ENCODE data around the gene NIT2. TPM values are rescaled to one million over a fixed set of nuclear protein-coding genes. Genes with fewer than 3 reads are reported as not detected.

Gene NIT2
- total RNA-seq, 1 donor from 2014 or later: 41.5 TPM

GRCh38 chr3:100402891-100403290, 68.3 kb downstream of the NIT2 start:
- H3K4me3 Mint-ChIP-seq: peak overlapping the region; percentile 96
- no peak for TF ChIP-seq CTCF (conservative IDR thresholded peaks at IDR 0.05)
- H3K4me1 Mint-ChIP-seq: peaks cover 56% of the 10 kb centered on the region
- peaks cover 4% of the 10 kb centered on the region for H3K9me3 Mint-ChIP-seq
- peaks cover 14% of the 10 kb centered on the region for H3K36me3 Mint-ChIP-seq (ENCODE audit: low read depth)
- H3K27me3 Mint-ChIP-seq (ENCODE audit: low read depth): no peaks in the 10 kb centered on the region
- H3K27ac Mint-ChIP-seq (ENCODE audit: unreplicated experiment): no peak overlapping the region
- DNase-seq (ENCODE audit: low read depth, low spot score): no peak

GRCh38 chr3:100403362-100404249, 69.0 kb downstream of the NIT2 start:
- H3K4me1 Mint-ChIP-seq: peaks cover 53% of the 10 kb centered on the region
- H3K4me3 Mint-ChIP-seq: peak overlapping the region; percentile 96
- peaks cover 4% of the 10 kb centered on the region for H3K9me3 Mint-ChIP-seq
- H3K27me3 Mint-ChIP-seq (ENCODE audit: low read depth): no peaks in the 10 kb centered on the region
- H3K36me3 Mint-ChIP-seq (ENCODE audit: low read depth): peaks cover 17% of the 10 kb centered on the region
- peak overlapping the region; percentile 70 for H3K27ac Mint-ChIP-seq (ENCODE audit: unreplicated experiment)
- no peak for DNase-seq (ENCODE audit: low read depth, low spot score)
- no peak for TF ChIP-seq CTCF (conservative IDR thresholded peaks at IDR 0.05)

GRCh38 chr3:100404250-100404548, 69.6 kb downstream of the NIT2 start:
- Mint-ChIP-seq H3K9me3 (peaks cover 4% of the 10 kb centered on the region), H3K4me1 (peaks cover 47% of the 10 kb centered on the region), H3K27ac (ENCODE audit: unreplicated experiment) (no peak overlapping the region), H3K4me3 (peak overlapping the region; percentile 96), H3K27me3 (ENCODE audit: low read depth) (no peaks in the 10 kb centered on the region), H3K36me3 (ENCODE audit: low read depth) (peaks cover 20% of the 10 kb centered on the region)
- TF ChIP-seq CTCF (conservative IDR thresholded peaks at IDR 0.05): no peak
- no peak for DNase-seq (ENCODE audit: low read depth, low spot score)

GRCh38 chr3:100407164-100407563, 72.6 kb downstream of the NIT2 start:
- DNase-seq (ENCODE audit: low read depth, low spot score): no peak
- no peak overlapping the region for H3K27ac Mint-ChIP-seq (ENCODE audit: unreplicated experiment)
- no peak for TF ChIP-seq CTCF (conservative IDR thresholded peaks at IDR 0.05)
- no peak overlapping the region for H3K4me3 Mint-ChIP-seq
- H3K4me1 Mint-ChIP-seq: peaks cover 26% of the 10 kb centered on the region
- H3K36me3 Mint-ChIP-seq (ENCODE audit: low read depth): peaks cover 37% of the 10 kb centered on the region
- peaks cover 9% of the 10 kb centered on the region for H3K9me3 Mint-ChIP-seq
- H3K27me3 Mint-ChIP-seq (ENCODE audit: low read depth): no peaks in the 10 kb centered on the region

GRCh38 chr3:100407977-100408532, 73.5 kb downstream of the NIT2 start:
- no peaks in the 10 kb centered on the region for H3K27me3 Mint-ChIP-seq (ENCODE audit: low read depth)
- no peak for TF ChIP-seq CTCF (conservative IDR thresholded peaks at IDR 0.05)
- peaks cover 44% of the 10 kb centered on the region for H3K36me3 Mint-ChIP-seq (ENCODE audit: low read depth)
- peaks cover 18% of the 10 kb centered on the region for H3K4me1 Mint-ChIP-seq
- no peak overlapping the region for H3K27ac Mint-ChIP-seq (ENCODE audit: unreplicated experiment)
- no peak overlapping the region for H3K4me3 Mint-ChIP-seq
- peaks cover 9% of the 10 kb centered on the region for H3K9me3 Mint-ChIP-seq
- DNase-seq (ENCODE audit: low read depth, low spot score): no peak

Other genes with a start within 250 kb of the NIT2 start
- 9.8 TPM in 2 replicates for gene FILIP1L, start 220.3 kb upstream of the NIT2 start, total RNA-seq
- 23.3 and 25.2 TPM in 2 replicates for gene TBC1D23, start 73.8 kb upstream of the NIT2 start, total RNA-seq
- gene TOMM70, start 66.3 kb downstream of the NIT2 start, total RNA-seq: 46.1 and 48.2 TPM in 2 replicates
- 6.9 TPM in 2 replicates for gene LNP1, start 66.8 kb downstream of the NIT2 start, total RNA-seq
- gene TMEM45A, start 157.9 kb downstream of the NIT2 start, total RNA-seq: 18.2 and 18.7 TPM in 2 replicates

Data from neural crest cell (in vitro differentiated cells).